ENCODE measurements around the gene EXOC3L4.

EXOC3L4 gene

GRCh38 chr14:103070971-103071542, 23.5 kb upstream of the EXOC3L4 start:
- no peak for DNase-seq (ENCODE audit: low spot score)

- no peak for DNase-seq (ENCODE audit: low spot score)
These were observed 22.8 kb upstream of the EXOC3L4 start for GRCh38 chr14:103071544-103072251.

GRCh38 chr14:103072595-103073366, 21.7 kb upstream of the EXOC3L4 start:
- no peak for DNase-seq (ENCODE audit: low spot score)

- DNase-seq (ENCODE audit: low spot score), result no peak
These were observed 21.1 kb upstream of the EXOC3L4 start for GRCh38 chr14:103073367-103073875.

GRCh38 chr14:103073876-103074728, 20.4 kb upstream of the EXOC3L4 start:
- no peak for DNase-seq (ENCODE audit: low spot score)

GRCh38 chr14:103074729-103075367, 19.7 kb upstream of the EXOC3L4 start:
- no peak for DNase-seq (ENCODE audit: low spot score)

DNA sequence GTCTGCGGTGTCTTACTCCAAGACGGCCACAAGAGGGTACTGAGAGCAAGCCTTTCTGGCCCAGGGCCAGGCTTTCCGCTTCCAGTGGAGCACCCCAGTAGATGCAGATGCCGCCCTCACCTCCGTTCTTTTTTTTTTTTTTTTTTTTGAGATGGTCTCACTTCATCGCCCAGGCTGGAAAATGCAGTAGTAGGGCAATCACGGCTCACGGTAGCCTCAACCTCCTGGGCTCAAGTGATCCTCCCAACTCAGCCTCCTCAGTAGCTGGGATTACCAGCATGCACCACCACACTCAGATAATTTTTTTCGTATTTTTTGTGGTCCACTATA, 16.1 kb upstream of the EXOC3L4 start:
- DNase-seq (ENCODE audit: low spot score), result peak; percentile 82

DNA sequence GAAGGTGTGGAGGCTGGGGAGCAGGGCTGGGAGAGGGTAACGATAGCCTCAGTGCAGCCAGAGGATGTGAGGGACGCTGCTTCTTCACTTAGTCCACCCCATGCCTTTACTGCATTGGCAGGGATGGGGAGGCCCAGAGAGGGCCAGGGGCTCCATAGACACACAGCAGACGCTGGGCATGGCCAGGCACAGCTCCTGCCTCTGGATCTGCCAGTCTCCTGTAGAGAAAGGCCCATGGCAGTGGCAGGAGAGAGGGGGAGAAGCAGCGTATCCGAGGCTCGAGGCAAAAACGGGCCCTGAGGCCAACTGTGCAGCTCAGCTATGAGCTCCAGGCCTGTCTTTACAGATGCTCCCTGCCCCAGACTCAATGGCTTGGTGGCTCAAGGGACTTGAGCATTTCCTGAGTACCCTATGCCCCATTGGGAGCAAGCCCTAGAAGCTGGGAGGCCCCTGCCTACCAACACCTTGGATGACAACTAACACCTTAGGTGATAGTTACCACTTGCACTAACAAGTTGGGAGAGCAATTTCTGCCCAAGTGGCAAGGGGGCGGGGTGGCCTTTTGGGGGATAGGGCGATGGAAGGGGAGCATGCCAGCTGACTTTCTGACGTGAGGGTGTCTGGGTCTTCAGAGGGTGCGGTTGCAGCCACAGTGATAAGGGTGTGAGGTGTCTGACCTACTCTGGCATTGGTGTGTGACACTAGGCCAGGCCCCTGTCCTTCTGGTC, 15.5 kb upstream of the EXOC3L4 start:
- no peak for DNase-seq (ENCODE audit: low spot score)

- no peak for DNase-seq (ENCODE audit: low spot score)
These were observed 12.6 kb upstream of the EXOC3L4 start for GRCh38 chr14:103081951-103082350.

- no peak for DNase-seq (ENCODE audit: low spot score)
These were observed 10.3 kb upstream of the EXOC3L4 start, which contains the start of gene LBHD2 for GRCh38 chr14:103084021-103084919. TSS of gene LBHD2 (plus strand) at chr14:103084210. CDS start at chr14:103086013, 1,803 bp downstream.

DNA sequence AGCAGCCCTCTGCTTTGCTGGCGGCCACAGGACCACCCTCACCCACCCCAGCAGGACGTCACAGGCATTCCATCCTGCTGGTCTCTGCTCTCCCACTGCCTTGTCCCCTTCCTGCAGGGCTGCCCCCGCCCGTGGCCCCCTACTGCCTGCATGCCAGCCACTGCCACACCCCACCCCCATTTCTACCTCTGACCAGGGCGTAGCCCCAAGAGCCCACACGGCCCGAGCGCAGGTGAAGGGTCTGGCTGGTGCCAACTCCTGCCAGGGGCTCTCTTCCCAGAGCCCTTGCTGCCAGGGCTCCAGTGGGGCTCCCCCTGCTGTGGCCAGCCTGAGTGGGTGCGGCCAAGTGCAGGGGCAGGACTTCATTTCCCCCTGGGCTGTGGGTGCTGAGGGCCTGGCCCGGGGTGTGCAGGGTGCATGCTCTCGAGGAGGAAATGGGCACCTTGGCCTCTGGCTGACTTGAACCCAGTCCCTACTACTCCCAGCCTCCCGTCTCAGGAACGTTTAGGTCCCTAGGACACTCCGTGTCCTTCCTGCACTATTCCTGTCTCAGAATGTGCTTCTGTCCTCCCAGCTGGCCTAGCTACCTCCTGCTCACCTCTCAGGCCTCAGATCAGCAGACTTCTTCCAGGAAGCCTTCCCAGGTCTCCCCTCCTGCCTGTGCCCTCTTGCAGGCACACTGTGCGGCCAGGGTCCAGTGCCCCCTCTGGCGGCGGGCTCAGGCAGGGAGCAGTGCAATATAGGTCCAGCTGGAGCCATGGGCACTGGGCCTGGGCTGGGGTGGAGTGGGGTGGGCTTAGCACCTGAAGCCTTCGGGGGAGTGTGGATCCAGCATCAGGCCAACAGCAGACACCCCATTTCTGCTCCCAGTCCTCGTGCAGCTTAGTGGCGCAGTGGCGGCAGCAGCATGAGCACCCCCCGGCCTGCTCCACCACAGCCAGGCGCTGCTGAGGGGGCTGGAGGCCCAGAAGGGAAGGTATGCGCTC, 9.1 kb upstream of the EXOC3L4 start:
- no peak for DNase-seq (ENCODE audit: low spot score)

- DNase-seq (ENCODE audit: low spot score), result no peak
These were observed 7.7 kb upstream of the EXOC3L4 start for GRCh38 chr14:103086771-103087342.

- DNase-seq (ENCODE audit: low spot score), result no peak
These were observed 7.1 kb upstream of the EXOC3L4 start for GRCh38 chr14:103087343-103087835.

- no peak for DNase-seq (ENCODE audit: low spot score)
These were observed 5.6 kb upstream of the EXOC3L4 start for GRCh38 chr14:103088921-103089320.

- DNase-seq (ENCODE audit: low spot score), result no peak
These were observed 4.9 kb upstream of the EXOC3L4 start for GRCh38 chr14:103089386-103090335.

DNA sequence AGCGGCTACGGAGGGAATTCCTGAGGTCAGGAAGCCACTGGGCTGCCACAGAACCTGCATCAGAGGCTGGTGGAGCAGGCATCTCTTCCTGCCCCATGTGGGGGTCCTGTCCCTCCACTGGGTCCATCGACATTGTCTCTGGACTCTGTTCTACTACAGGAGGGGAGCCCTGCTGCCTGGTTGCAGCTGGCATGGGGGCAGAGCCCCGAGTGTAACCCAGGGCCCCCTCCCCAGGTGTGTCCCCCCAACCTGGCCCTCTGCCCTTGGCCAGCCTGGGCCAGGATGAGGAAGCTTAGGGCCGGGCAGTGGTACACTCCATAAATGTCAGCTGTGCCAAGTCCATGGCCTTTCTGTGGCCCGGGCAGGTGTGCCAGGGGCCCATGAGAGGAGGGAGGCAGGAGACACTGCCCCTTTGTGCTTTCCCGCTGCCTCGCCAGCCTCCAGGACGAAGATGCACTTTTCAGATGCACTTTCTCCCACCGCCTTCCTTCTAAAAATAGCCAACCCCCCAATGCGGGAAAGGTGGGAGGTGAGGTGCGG, 4.0 kb upstream of the EXOC3L4 start:
- no peak for DNase-seq (ENCODE audit: low spot score)
